H1 (cell line): ENCODE results near the gene CACNA1E.

ENCODE experiments used
- CHD2 ChIP-seq: IDR thresholded peaks from 2 replicates; pipeline ENCODE4 v1.6.1; 2012; ENCODE audit warnings: low read length, improper control_type of control experiment
- CREB1 ChIP-seq: IDR thresholded peaks from 2 replicates; pipeline ENCODE4 v1.6.1; 2012; ENCODE audit warnings: inconsistent platforms
- CTCF ChIP-seq, 3 experiments: IDR thresholded peaks; 1 replicate in 2 of 3; 2 replicates in 1 of 3; pipeline versions ENCODE4 v1.5.1 to v1.6.1; 2011; ENCODE audit warnings: low read length in 3 of 3, mild to moderate bottlenecking in 3 of 3, inconsistent platforms in 2 of 3, low read depth in 1 of 3, moderate library complexity in 1 of 3; ENCODE audit not compliant: insufficient read depth in 1 of 3; ENCODE audit errors: control extremely low read depth in 1 of 3
- EP300 ChIP-seq, 2 experiments: IDR thresholded peaks; 1 replicate in 1 of 2; 2 replicates in 1 of 2; pipeline ENCODE4 v1.6.1; 2011 to 2012; ENCODE audit warnings: low read depth in 2 of 2, low read length in 2 of 2, mild to moderate bottlenecking in 2 of 2, borderline replicate concordance in 1 of 2, inconsistent platforms in 1 of 2, moderate library complexity in 1 of 2
- EZH2 ChIP-seq: fragments of 200-600 bp; sonication (generic); IDR thresholded peaks from 2 replicates; pipeline ENCODE4 v1.7.1; 2012; ENCODE audit warnings: low read depth, mild to moderate bottlenecking, moderate library complexity, low read length, inconsistent platforms; ENCODE audit not compliant: severe bottlenecking
- GABPA ChIP-seq: IDR thresholded peaks from 2 replicates; pipeline ENCODE4 v1.6.1; 2011; ENCODE audit warnings: mild to moderate bottlenecking, low read length, moderate library complexity, borderline replicate concordance; ENCODE audit not compliant: insufficient read depth
- POLR2A ChIP-seq, 2 experiments: IDR thresholded peaks; 1 replicate in 1 of 2; 2 replicates in 1 of 2; pipeline ENCODE4 v1.6.1; 2011; ENCODE audit warnings: low read depth in 2 of 2, low read length in 2 of 2, mild to moderate bottlenecking in 2 of 2; ENCODE audit errors: control extremely low read depth in 1 of 2
- POLR2AphosphoS5 ChIP-seq: IDR thresholded peaks from 2 replicates; pipeline ENCODE4 v1.6.1; 2011; ENCODE audit warnings: low read depth, low read length
- RFX5 ChIP-seq: IDR thresholded peaks from 2 replicates; pipeline ENCODE4 v1.6.1; 2011; ENCODE audit warnings: low read depth, low read length, improper control_type of control experiment, borderline replicate concordance
- RXRA ChIP-seq: IDR thresholded peaks from 2 replicates; pipeline ENCODE4 v1.6.1; 2011; ENCODE audit warnings: low read depth, mild to moderate bottlenecking, low read length, moderate library complexity; ENCODE audit not compliant: insufficient read depth
- SP1 ChIP-seq: IDR thresholded peaks from 2 replicates; pipeline ENCODE4 v1.6.1; 2011; ENCODE audit warnings: low read depth, low read length
- TAF7 ChIP-seq: optimal IDR thresholded peaks from 2 replicates; pipeline ENCODE3; 2011; ENCODE audit warnings: low read depth, mild to moderate bottlenecking, inconsistent platforms, low read length, moderate library complexity, borderline replicate concordance

- TF ChIP-seq POLR2A (IDR thresholded peaks at IDR 0.05; ENCODE audit: control extremely low read depth in 1 of 2, low read depth in 2 of 2, low read length in 2 of 2) (no peak), CTCF (IDR thresholded peaks at IDR 0.05; ENCODE audit: control extremely low read depth in 1 of 3, insufficient read depth in 1 of 3, low read depth in 1 of 3, low read length in 3 of 3) (no peak), POLR2AphosphoS5 (no peak), CHD2 (no peak), SP1 (no peak), EZH2 (no peak), RFX5 (no peak), TAF7 (no peak), GABPA (no peak), CREB1 (no peak), EP300 (IDR thresholded peaks at IDR 0.05; ENCODE audit: borderline replicate concordance in 1 of 2, low read depth in 2 of 2, low read length in 2 of 2) (no peak), RXRA (no peak)
These were observed 24.9 kb upstream of the CACNA1E start for GRCh38 chr1:181458419-181458818.
